HG03342 (cell line): ENCODE measurements around the gene DTX3.
"Not testable (repeated sequence)": the region's sequence is repeated elsewhere in the genome, so short reads cannot be mapped to it uniquely, and the experiment has no call there.

Source experiments
- ATAC-seq: cut with Tn5 transposase; IDR thresholded peaks from one replicate; pipeline ENCODE4 v1.9.1; 2021; ENCODE audit warnings: mild to moderate bottlenecking, moderate library complexity; ENCODE audit not compliant: unreplicated experiment

Gene DTX3

DNA sequence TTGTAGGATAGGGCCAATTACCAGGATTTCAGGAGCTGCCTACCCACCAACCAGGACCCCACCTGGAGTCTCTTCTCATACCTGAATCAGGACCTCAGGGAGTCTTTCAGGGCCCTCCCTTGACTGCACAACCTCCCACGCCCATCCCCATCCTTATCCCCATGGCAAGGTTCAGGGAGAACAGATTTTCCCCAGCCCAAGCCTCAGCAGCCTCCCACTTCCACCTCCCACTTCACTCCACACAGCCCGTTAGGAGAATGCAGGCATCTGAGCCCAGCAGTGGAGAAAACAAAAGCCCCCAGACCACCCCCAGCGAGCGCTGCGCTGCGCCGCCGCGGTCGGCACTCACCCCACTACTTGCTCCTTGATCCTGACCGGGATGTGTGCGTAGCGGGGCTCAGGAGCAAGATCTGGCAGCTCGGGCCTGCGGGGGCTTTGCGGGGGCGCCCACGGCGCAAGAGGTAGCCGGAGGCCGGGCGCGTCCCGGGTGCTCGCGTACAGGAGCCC, 27.0 kb downstream of the DTX3 start:
- ATAC-seq: no peak

DNA sequence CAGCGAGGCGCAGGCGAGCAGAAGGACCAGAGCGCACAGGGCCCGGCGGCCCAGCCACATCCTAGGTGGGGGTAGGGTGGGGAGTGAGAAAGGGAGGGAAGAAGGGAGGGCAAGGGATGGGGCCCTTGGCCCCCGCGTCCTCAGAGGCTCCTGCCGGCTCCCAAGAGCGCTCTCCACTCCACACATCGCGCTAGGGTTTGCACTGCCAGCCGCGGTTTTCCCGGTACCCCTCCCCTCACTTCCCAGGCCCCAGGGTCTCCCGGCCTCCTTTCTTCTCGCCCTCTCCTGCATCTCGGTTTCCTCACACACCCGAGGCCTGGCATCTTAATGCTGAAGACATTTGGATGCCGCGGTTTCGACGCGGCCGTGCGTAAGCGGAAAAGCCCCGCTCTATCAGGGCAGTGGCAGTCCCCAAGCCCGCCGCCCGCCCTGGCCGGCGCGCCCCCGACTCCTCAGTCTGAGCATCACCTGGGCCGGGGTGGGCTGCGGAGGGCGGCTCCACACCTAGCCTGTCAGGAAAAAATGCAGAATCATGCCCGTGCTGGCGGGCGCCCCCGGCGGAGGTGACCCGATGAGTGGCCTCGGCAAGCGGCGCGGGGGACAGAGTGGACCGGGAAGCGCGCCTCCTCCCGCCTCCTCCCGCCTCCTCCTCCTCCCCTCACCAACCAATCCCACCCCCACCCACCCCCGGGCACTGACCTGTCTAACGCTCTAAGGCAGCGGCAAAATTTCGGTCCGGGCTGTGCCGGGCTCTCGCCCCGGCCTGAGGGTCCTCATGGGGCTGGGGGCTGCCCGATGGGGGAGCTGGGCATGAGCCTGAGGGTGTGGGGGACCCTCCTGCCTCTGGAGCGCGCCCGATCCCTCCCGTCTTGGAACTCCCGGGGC, 27.7 kb downstream of the DTX3 start:
- ATAC-seq: no peak

DNA sequence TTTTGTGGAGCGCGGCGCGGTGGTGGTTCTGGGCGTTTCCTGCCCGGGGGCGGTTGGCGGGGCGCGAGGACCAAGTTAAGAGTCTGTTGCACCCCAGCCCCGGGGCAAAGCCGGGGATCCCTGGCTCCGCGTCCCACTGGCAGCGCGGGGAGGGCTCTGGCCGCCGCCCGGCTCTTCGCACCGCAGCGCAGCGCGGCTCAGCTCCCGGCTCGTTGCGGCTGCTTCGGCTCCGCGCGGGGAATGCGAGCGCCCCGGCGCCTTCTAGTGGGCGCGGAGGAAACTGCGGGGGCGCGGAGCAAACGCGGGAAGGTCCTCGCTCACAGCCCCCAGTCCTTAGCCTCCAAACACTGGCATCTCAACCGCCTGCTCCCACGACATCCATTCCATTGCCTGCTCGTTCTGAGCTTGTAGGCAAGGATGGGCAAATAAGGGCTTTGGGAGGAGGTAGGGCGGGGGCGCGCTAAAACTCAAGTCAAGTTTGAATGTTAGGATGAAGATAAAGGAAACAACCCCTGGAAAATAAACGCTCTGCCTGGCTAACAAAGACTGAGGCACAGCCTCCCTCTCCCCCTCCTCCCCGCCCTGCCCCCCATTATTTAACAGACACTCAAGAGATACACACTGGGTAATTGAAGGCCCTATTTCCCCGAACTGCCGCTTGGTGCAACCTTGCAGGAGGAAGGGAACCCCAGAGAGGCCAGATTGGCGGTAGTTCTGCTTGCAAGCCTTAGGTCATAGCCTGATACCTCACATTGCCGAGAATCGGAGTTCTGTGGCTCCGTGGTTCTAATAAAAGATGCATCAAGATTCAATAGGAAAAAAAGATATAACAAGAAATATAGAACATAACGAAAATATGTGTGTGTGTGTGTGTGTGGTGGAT, 28.6 kb downstream of the DTX3 start, which contains the start of gene B4GALNT1:
B4GALNT1 (minus strand) TSS at position 244 of the 883 bp plus-strand sequence. CDS start 1,069 bp downstream, outside the sequence.
- peak; percentile 83 for ATAC-seq

DNA sequence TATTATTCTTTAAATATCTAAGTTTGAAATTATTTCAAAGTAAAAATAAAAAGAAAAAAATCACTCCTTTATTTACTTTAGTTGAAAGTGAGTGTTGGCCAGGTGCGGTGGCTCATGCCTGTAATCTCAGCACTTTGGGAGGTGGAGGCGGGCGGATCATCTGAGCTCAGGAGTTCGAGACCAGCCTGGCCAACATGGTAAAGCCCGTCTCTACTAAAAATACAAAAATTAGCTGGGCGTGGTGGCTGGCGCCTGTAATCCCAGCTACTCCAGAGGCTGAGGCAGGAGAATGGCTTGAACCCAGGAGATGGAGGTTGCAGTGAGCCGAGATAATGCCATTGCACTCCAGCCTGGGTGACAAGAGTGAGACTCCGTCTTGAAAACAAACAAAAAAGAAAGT, 32.1 kb downstream of the DTX3 start:
- ATAC-seq: not testable (repeated sequence)

DNA sequence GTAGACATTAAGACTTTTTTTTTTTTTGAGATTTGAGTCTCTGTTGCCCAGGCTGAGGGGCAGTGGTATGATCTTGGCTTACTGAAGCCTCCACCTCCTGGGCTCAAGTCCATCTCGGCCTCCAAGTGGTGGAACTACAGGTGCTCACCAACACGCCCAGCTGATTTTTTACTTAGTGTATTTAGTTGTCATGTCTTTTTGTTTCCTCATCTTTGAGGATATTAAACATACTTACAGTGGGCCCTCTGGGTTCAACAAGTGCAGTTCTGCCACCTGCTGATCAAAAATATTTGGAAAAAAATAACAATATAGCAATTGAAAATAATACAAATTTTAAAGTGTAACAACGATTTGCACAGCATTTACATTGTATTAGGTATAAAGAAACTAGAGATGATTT, 32.7 kb downstream of the DTX3 start:
- ATAC-seq: no peak

DNA sequence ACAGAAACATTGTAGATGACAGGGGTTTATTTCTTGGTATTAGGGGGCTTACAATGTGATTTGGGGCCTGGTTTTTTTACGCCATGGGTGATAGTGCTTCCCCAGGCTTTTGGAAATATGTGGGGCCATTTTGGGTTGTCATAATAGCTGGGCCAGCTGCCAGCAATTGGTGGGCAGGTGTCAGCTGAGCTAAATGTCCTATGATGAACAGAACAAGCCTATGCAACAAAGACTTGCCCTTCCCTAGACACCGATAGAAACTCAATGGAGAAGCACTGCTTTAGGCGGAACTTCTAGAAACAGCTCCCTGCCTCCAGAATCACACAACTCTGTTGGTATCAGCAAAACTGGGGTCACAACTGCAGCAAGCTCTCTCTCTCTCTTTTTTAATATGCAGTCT, 33.5 kb downstream of the DTX3 start:
- no peak for ATAC-seq

DNA sequence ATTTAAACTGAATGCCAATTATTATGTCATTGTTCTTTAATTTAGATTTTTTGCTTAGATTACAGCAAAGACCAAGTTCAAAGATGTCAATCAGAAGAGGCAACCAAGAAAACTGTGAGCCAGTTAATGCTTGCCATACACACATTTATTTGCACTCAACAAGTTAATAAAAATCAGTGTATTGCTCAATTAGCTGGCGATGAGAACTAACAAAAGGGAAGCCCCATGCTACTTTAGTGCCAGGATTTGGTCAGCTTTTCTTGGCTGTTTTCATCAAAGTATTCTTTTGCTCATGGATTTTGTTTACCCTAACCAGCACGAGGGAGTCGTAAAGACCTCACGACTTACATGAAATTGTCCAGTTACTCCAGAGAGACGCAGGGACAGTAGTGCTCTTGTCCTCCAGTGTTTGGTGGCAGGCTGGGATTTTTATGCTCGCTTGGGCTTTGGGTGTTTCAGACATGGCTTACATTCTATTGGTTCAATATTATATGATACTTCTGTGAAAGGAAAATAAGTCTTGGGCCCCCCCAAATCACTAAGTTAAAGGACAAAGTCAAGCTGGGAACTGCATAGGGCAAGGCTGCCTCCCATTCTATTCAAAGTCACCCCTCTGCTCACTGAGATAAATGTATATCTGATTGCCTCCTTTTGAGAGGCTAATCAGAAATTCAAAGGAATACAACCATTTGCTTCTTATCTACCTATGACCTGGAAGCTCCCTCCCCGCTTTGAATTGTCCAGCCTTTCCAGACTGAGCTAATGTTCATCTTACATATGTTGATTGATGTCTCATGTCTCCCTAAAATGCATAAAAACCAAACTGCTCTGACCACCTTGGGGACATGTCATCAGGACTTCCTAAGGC, 35.8 kb downstream of the DTX3 start:
- ATAC-seq: no peak

DNA sequence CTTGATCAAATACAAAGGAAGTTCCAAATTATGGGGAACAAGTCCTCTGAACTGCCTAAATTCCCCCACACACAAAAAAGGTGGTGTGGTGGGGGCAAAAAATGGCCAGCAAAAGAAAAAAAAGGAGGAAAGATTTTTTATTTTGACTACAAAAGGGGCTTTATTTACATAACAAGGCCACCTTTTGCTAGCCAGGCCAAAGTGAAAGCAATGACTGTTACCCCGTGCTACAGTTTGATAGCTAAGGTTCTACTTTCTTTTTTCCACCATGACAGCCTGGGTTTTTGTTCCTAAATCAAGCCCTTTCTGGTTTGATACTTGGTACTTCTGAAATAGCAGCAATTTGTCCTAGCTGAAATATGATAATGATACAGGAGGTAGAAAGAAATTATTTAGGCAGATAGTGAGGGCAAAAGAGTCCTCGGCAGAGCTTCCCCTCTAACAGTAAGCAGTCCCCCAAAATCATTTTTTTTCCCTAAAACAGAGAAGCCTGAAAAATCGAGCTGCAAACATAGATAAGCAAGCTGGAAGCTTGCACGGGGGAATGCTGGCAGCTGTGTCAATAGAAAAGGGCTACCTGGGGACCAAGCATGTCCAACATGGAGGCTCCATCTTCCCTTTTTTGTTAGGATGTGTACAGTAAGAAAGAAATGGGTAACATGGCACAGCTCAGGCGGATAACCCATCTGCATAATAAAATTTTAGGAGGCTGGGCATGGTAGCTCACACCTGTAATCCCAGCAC, 37.2 kb downstream of the DTX3 start:
- ATAC-seq: no peak

DNA sequence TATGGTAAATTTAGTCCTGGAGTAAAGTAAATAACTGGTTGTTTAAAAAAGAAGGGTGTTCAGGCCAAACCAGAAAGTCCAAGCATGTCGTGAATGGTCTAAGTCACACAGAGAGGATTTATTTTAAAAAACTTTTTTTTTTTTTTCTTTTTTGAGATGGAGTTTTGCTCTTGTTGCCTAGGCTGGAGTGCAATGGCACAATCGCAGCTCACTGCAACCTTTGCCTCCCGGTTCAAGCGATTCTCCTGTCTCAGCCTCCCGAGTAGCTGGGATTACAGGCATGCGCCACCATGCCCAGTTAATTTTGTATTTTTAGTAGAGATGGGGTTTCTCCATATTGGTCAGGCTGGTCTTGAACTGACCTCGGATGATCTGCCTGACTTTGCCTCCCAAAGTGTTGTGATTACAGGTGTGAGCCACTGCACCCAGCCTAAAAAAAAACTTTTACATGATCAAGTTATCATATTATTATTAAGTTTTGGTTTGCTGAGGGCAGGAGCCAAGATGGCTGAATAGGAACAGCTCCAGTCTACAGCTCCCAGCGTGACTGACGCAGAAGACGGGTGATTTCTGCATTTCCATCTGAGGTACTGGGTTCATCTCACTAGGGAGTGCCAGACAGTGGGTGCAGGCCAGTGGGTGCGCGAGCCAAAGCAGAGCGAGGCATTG, 41.5 kb downstream of the DTX3 start:
- ATAC-seq: not testable (repeated sequence)

DNA sequence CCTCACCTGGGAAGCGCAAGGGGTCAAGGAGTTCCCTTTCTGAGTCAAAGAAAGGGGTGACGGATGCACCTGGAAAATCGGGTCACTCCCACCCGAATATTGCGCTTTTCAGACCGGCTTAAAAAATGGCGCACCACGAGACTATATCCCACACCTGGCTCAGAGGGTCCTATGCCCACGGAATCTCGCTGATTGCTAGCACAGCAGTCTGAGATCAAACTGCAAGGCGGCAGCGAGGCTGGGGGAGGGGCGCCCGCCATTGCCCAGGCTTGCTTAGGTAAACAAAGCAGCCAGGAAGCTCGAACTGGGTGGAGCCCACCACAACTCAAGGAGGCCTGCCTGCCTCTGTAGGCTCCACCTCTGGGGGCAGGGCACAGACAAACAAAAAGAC, 42.0 kb downstream of the DTX3 start:
- ATAC-seq: not testable (repeated sequence)

DNA sequence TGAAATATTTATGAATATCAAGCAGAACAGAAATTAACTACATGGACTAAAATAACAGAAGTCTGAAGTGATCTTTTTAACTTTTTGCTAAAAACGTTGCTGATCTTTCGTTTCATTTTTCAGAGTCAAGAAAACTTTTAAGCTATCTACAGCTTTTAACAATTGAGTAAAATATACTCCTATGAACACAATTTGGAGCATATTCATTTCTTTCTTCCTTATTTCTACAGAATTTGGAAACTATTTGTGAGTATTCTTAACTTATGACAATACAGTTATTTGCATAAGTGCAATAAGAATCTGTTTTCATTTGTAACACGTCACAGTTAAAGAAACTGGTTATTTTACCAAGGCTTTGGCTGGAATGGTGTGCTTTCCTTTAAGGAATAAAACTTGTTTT, 49.4 kb downstream of the DTX3 start:
- ATAC-seq: no peak

DNA sequence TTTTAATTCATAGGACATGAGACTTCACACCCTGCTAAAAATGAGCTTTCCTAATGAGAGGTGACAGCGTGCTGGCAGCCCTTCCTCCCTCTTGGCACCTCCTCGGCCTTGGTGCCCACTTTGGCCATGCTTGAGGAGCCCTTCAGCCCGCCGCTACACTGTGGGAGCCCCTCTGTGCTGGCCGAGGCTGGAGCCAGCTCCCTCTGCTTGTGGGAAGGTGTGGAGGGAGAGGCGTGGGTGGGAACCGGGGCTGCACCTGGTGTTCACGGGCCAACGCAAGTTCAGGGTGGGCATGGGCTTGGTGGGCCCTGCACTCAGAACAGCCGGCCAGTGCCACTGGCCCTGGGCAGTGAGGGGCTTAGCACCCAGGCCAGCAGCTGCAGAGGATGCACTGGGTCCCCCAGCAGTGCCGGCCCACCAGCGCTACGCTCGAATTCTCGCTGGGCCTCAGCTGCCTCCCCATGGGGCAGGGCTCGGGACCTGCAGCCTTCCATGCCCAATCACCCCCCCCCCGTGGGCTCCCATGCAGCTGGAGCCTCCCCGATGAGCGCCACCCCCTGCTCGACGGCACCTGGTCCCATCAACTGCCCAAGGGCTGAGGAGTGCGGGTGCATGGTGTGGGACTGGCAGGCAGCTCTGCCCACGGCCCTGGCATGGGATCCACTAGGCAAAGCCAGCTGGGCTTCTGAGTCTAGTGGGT, 51.1 kb downstream of the DTX3 start:
- no peak for ATAC-seq

DNA sequence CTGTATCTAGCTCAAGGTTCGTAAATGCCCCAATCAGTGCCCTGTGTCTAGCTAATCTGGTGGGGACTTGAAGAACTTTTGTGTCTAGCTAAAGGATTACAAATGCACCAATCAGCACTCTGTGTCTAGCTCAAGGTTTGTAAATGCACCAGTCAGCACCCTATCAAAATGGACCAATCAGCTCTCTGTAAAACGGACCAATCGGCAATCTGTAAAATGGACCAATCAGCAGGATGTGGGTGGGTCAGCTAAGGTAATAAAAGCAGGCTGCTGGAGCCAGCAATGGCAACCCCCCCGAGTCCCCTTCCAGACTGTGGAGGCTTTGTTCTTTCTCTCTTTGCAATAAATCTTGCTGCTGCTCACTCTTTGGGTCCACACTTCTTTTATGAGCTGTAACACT, 51.8 kb downstream of the DTX3 start:
- ATAC-seq: not testable (repeated sequence)

DNA sequence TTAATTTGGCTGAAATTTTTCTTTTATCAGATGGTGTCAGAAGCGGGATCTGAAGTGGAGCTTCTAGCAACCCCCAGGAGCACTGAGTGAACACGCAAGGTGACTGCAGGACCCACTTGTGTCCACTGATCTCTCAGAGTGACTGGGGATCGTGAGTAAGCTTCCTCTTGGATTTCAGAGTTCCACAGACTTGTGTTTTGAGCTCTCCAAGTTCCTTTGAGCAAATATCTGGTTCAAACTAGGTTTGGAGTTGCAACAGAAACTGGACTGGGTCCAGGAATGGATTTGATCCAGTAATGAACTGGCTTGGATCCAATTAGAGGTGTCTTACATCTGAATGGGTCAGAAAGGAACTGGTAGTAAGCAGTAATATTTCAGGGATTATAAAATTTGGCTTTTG, 53.1 kb downstream of the DTX3 start:
- no peak for ATAC-seq

DNA sequence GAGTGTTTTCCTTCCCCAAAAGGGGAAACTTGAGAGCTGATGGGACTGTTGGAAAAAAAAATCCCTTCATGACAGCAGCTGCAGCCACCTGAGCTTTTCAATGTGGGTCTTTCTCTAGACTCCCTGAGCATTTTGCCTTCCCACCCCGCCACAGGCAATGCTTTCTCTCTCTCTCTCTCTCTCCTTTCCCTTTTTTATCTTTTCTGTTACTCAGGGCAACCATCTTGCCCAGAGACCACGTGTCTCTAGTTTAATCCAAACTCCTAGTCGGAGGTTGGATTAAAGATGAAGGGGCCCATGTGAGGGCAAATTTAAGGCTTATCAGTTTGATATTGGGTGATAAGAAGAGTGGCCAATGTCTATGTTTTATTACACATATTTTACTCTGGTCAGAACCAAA, 54.3 kb downstream of the DTX3 start:
- ATAC-seq: no peak
